GM18873 (cell line): ENCODE measurements around the gene BABAM2.

ENCODE experiments used
- ATAC-seq: cut with Tn5 transposase; IDR thresholded peaks from one replicate; pipeline ENCODE4 v1.9.1; 2021; ENCODE audit warnings: mild to moderate bottlenecking, moderate library complexity, moderate number of reproducible peaks; ENCODE audit not compliant: unreplicated experiment, low FRiP score

BABAM2 gene

GRCh38 chr2:27940090-27940671, 49.7 kb downstream of the BABAM2 start:
- ATAC-seq: no peak

- no peak for ATAC-seq
These were observed 50.5 kb downstream of the BABAM2 start for GRCh38 chr2:27940982-27941381.

- ATAC-seq: no peak
These were observed 52.4 kb downstream of the BABAM2 start for GRCh38 chr2:27942612-27943547.

- no peak for ATAC-seq
These were observed 56.1 kb downstream of the BABAM2 start for GRCh38 chr2:27946530-27947060.

GRCh38 chr2:27952070-27952469, 61.5 kb downstream of the BABAM2 start:
- no peak for ATAC-seq

GRCh38 chr2:27953077-27953476, 62.5 kb downstream of the BABAM2 start:
- no peak for ATAC-seq

GRCh38 chr2:27954221-27954673, 63.7 kb downstream of the BABAM2 start:
- ATAC-seq: no peak

GRCh38 chr2:27954771-27955383, 64.3 kb downstream of the BABAM2 start:
- no peak for ATAC-seq

- no peak for ATAC-seq
These were observed 65.0 kb downstream of the BABAM2 start for GRCh38 chr2:27955384-27956161.

- no peak for ATAC-seq
These were observed 66.4 kb downstream of the BABAM2 start for GRCh38 chr2:27956888-27957287.

- ATAC-seq: no peak
These were observed 68.3 kb downstream of the BABAM2 start for GRCh38 chr2:27958711-27959378.

GRCh38 chr2:27959496-27959895, 69.0 kb downstream of the BABAM2 start:
- ATAC-seq: no peak

- no peak for ATAC-seq
These were observed 69.8 kb downstream of the BABAM2 start for GRCh38 chr2:27960237-27960912.

GRCh38 chr2:27962006-27962405, 71.5 kb downstream of the BABAM2 start:
- no peak for ATAC-seq

GRCh38 chr2:27963472-27963871, 72.9 kb downstream of the BABAM2 start:
- ATAC-seq: no peak

- no peak for ATAC-seq
These were observed 73.5 kb downstream of the BABAM2 start for GRCh38 chr2:27964067-27964466.

- no peak for ATAC-seq
These were observed 75.3 kb downstream of the BABAM2 start for GRCh38 chr2:27965841-27966240.

- no peak for ATAC-seq
These were observed 75.9 kb downstream of the BABAM2 start for GRCh38 chr2:27966466-27966865.

GRCh38 chr2:27967076-27967475, 76.5 kb downstream of the BABAM2 start:
- ATAC-seq: no peak
